Rectal smooth muscle tissue (tissue), 1 donor: ENCODE data around the gene UAP1L1.

ENCODE experiments used
- H3K27ac ChIP-seq: one replicate; pipeline ENCODE4 v1.7.0; 2013; ENCODE audit warnings: low read depth, low read length, inconsistent platforms
- H3K27me3 ChIP-seq: one replicate; pipeline ENCODE4 v1.7.0; 2013; ENCODE audit warnings: low read length; ENCODE audit not compliant: control insufficient read depth, insufficient read depth
- H3K36me3 ChIP-seq: one replicate; pipeline ENCODE4 v1.7.0; 2013; ENCODE audit warnings: low read length; ENCODE audit not compliant: control insufficient read depth, insufficient read depth
- H3K4me1 ChIP-seq: one replicate; pipeline ENCODE4 v1.7.0; 2013; ENCODE audit warnings: low read length; ENCODE audit not compliant: control insufficient read depth, insufficient read depth
- H3K4me3 ChIP-seq: one replicate; pipeline ENCODE4 v1.7.0; 2013; ENCODE audit warnings: low read length
- H3K9ac ChIP-seq: one replicate; pipeline ENCODE4 v1.7.0; 2013; ENCODE audit warnings: low read length

The UAP1L1 gene

GRCh38 chr9:137107312-137107921 lies 30.1 kb downstream of the UAP1L1 start:
- no peaks in the 10 kb centered on the region for H3K4me1 ChIP-seq
- no peaks in the 10 kb centered on the region for H3K27me3 ChIP-seq
- H3K36me3 ChIP-seq, result peaks cover 38% of the 10 kb centered on the region
- H3K27ac ChIP-seq, result no peak overlapping the region
- no peak overlapping the region for H3K9ac ChIP-seq
- H3K4me3 ChIP-seq, result no peak overlapping the region

DNA sequence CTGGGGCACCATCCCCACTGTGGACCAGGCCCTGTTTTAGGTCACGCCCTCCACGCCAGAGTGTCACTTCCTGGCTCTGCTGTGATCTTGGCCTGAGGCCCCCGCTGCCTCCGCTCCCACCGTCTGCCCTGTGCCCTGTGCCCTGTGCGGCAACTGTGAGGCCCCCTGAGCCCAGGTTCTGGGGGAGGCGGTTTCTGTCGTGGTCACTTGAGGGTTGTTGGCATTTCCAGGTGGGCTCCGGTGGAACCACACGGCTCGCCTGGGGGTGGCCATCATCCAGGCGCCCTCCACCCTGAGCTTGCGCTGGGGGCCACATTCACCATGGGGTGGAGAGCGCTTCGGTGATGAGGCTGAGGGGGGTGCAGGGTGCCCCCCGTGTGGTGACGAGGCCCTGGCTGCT lies 30.7 kb downstream of the UAP1L1 start:
- no peaks in the 10 kb centered on the region for H3K27me3 ChIP-seq

DNA sequence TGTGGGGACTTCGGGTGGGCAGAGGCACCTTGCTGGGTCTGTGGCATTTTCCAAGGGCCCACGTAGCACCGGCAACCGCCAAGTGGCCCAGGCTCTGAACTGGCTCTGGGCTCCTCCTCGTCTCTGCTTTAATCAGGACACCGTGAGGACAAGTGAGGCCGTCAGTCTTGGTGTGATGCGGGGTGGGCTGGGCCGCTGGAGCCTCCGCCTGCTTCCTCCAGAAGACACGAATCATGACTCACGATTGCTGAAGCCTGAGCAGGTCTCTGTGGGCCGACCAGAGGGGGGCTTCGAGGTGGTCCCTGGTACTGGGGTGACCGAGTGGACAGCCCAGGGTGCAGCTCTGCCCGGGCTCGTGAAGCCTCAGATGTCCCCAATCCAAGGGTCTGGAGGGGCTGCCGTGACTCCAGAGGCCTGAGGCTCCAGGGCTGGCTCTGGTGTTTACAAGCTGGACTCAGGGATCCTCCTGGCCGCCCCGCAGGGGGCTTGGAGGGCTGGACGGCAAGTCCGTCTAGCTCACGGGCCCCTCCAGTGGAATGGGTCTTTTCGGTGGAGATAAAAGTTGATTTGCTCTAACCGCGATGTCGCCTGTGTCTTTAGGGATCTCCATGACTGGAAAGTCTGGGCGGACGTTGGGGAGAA lies 31.4 kb downstream of the UAP1L1 start:
- Histone ChIP-seq H3K4me1 (no peaks in the 10 kb centered on the region), H3K9ac (no peak overlapping the region), H3K27ac (no peak overlapping the region), H3K4me3 (no peak overlapping the region), H3K36me3 (peaks cover 25% of the 10 kb centered on the region), H3K27me3 (no peaks in the 10 kb centered on the region)

More for the DNA sequence above, 30.7 kb downstream of the UAP1L1 start:
- H3K27ac ChIP-seq, result no peak overlapping the region
- no peak overlapping the region for H3K4me3 ChIP-seq
- H3K36me3 ChIP-seq, result peaks cover 32% of the 10 kb centered on the region
- no peaks in the 10 kb centered on the region for H3K4me1 ChIP-seq
- no peak overlapping the region for H3K9ac ChIP-seq

- peaks cover 19% of the 10 kb centered on the region for H3K36me3 ChIP-seq
- no peaks in the 10 kb centered on the region for H3K4me1 ChIP-seq
These were observed 32.2 kb downstream of the UAP1L1 start for GRCh38 chr9:137109250-137110146.

DNA sequence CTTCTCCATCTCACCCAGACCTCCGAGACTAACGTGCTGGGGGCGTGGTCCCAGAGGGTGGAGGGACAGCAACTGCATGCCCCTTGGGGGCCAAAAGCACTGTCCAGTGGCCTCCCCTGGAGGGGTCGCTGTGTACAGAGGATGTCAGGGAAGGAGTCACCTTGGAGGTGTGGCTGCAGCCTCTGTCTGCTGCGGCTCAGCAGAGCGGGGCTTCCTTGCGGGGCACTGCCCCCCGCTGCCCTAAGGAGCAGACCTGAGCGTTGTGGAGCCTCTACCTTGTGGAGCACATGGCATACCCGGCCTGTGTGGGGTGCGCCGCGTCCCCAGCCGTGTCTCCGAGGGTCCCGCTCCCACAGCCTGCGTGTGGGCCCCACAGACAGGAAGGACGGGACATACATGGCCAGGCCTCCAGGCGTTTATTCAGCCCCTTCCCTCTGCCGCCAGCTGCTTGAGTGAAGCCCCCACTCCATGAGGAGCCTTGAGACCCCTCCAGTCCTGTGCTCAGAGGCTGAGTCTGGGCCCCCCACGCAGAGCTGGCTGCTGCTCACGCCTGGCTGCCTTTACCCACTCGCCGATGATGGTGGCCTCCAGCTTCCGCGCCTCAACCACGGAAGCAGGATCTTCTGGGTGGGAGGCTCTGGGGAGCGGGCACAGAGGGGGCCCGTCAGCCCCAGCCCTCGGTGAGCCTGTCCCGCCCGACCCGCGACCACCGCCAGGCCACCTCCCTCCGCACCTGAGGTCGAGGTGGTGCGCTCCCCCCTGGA lies 33.0 kb downstream of the UAP1L1 start:
- Histone ChIP-seq H3K27ac (no peak overlapping the region), H3K4me3 (no peak overlapping the region), H3K4me1 (peaks cover 3% of the 10 kb centered on the region), H3K27me3 (no peaks in the 10 kb centered on the region), H3K9ac (no peak overlapping the region), H3K36me3 (peaks cover 16% of the 10 kb centered on the region)

More at GRCh38 chr9:137109250-137110146, 32.2 kb downstream of the UAP1L1 start:
- H3K27ac ChIP-seq, result no peak overlapping the region
- no peak overlapping the region for H3K4me3 ChIP-seq
- no peak overlapping the region for H3K9ac ChIP-seq
- H3K27me3 ChIP-seq, result no peaks in the 10 kb centered on the region

DNA sequence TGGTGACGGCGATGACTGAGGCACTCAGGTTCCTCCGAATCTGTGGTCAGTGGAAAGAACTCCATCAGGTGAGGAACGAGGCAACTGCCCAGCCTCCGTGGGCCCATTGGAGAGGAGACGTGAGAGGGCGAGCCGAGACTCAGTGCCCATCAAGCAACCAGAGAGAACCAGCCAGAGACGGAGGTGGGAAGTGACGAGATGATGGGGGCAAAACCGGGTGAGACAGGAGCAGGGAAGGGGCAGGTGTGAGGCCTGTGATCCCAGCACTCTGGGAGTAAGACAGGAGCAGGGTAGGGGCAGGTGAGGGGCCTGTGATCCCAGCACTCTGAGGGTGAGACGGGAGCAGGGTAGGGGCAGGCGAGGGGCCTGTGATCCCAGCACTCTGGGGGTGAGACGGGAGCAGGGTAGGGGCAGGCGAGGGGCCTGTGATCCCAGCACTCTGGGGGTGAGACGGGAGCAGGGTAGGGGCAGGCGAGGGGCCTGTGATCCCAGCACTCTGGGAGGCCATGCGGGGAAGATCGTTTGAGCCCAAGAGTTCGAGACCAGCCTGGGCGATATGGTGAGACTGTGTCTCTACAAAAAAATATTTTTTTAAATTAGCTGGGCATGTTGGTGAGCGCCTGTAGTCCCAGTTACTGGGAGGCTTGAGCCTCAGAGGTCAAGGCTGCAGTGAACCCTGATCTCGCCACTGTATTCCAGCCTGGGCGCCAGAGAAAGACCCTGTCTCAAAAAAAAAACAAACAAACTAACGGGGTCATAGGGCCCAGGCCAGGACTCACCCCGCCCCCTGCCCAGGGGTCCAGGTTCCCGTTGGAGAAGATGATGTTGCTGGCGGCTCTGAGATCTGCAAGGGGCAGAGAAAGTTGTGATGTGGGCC lies 33.8 kb downstream of the UAP1L1 start:
- no peaks in the 10 kb centered on the region for H3K27me3 ChIP-seq
- no peak overlapping the region for H3K9ac ChIP-seq
- peaks cover 3% of the 10 kb centered on the region for H3K4me1 ChIP-seq
- no peak overlapping the region for H3K4me3 ChIP-seq
- peaks cover 11% of the 10 kb centered on the region for H3K36me3 ChIP-seq
- no peak overlapping the region for H3K27ac ChIP-seq

DNA sequence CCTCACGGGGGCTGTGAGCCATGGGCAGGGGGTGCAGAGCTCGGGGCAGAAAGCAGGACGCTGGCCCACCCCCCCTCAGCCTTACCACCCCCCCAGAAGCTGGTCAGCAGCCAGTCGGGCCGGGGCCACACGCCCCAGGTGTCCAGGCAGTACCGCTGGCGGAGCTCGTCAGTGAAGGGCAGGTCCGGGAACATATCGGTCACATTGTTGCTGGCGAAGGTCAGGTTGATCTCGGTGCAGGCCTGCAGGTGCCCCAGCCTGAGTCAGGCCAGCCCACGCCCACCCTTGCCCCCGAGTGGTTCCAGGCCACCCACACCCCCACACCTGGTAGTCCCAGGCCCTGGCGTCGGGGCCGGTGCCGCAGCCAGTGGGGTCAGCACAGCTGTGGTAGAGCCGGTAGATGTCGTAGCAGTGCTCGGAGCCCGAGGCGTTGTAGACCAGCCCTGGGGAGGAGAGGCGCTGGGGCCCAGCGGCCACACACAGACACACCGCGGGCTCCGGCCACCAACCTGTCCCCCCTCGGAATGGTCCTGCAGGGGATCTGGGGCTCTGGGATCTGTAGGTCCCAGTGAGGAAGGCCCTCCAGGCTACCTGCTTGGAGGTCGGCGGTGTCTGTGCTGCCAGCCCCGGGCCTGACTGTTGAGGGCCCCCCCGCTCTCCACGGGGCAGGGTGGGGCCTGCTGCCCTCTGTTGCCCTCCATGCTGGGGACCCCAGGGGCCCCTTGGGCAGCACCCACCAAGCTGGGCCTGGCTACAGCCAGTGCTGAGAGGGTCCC lies 34.7 kb downstream of the UAP1L1 start:
- Histone ChIP-seq H3K9ac (no peak overlapping the region), H3K27me3 (no peaks in the 10 kb centered on the region), H3K27ac (no peak overlapping the region), H3K4me3 (no peak overlapping the region), H3K4me1 (peaks cover 3% of the 10 kb centered on the region), H3K36me3 (peaks cover 11% of the 10 kb centered on the region)

GRCh38 chr9:137112564-137113384 lies 35.5 kb downstream of the UAP1L1 start:
- Histone ChIP-seq H3K4me1 (peaks cover 3% of the 10 kb centered on the region), H3K36me3 (peaks cover 7% of the 10 kb centered on the region), H3K27me3 (peaks cover 5% of the 10 kb centered on the region), H3K27ac (no peak overlapping the region), H3K4me3 (no peak overlapping the region), H3K9ac (no peak overlapping the region)

DNA sequence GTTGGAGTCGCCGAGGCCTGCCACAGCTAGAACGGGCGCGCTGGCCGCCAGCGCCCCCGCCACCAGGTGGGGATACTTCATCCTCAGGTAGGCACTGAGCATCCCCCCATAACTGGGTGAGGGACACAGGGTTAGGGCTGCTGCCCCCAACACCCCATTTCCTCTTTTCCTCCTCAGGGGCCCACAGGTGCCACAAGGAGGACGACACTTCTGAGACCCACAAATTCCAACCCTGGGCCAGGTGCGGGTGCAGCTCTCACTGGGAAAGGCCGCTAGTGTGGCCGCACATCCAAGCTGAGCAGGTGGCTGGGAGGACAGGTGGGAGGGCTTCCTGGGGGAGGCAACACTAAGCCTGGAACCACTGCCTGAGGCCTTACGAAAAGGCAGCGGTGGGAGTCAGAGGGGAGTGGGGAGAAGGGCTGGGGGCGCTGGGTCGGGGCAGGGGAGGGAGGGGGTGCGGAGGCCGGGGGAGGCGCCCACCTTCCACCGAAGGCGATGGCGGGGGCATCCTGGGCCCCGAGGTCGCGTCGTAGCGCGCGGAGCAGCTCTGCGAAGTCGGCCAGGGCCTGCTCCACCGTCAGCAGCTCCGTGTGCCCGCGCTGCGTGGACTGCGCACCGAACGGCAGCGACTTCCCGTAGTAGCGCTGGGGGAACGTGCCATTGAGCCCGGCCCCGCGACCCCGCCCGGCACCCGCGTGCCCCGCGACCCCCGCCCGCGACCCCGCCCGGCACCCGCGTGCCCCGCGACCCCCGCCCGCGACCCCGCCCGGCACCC lies 36.3 kb downstream of the UAP1L1 start:
- peaks cover 5% of the 10 kb centered on the region for H3K27me3 ChIP-seq
- no peak overlapping the region for H3K27ac ChIP-seq
- no peak overlapping the region for H3K9ac ChIP-seq
- H3K36me3 ChIP-seq, result peaks cover 2% of the 10 kb centered on the region
- H3K4me3 ChIP-seq, result peak overlapping the region; percentile 41
- peaks cover 3% of the 10 kb centered on the region for H3K4me1 ChIP-seq

- Histone ChIP-seq H3K4me3 (peak overlapping the region; percentile 63), H3K9ac (no peak overlapping the region), H3K27me3 (peaks cover 5% of the 10 kb centered on the region), H3K27ac (no peak overlapping the region), H3K4me1 (peaks cover 3% of the 10 kb centered on the region), H3K36me3 (no peaks in the 10 kb centered on the region)
These were observed 36.9 kb downstream of the UAP1L1 start for GRCh38 chr9:137114220-137114612.
